RWPE2 (cell line): ENCODE results near the gene SLC12A5.
"Not testable (repeated sequence)": the region's sequence is repeated elsewhere in the genome, so short reads cannot be mapped to it uniquely, and the experiment has no call there.

ENCODE experiments used
- ATAC-seq: fragments of 200-7000 bp; cut with Tn5 transposase; 3 replicates; pipeline ENCODE4 v1.9.1; 2021; ENCODE audit warnings: low read depth
- DNase-seq: peaks from one replicate; pipeline ENCODE4 v3.0.0-alpha.2; 2020; ENCODE audit warnings: low spot score
- H3K27ac ChIP-seq: fragments of 450-650 bp; 2 replicates; pipeline ENCODE4 v1.5.1; 2017; ENCODE audit warnings: mild to moderate bottlenecking; ENCODE audit not compliant: poor library complexity, severe bottlenecking
- H3K27me3 ChIP-seq: fragments of 250-450 bp; sonication (Bioruptor Pico); 2 replicates; pipeline ENCODE4 v1.5.1; 2021; ENCODE audit warnings: mild to moderate bottlenecking, moderate library complexity; ENCODE audit not compliant: insufficient read depth, poor library complexity, severe bottlenecking
- H3K36me3 ChIP-seq: fragments of 250-450 bp; sonication (Bioruptor Pico); 2 replicates; pipeline ENCODE4 v1.5.1; 2020; ENCODE audit warnings: low read depth, mild to moderate bottlenecking, moderate library complexity
- H3K4me1 ChIP-seq: fragments of 250-450 bp; sonication (Bioruptor Pico); 2 replicates; pipeline ENCODE4 v1.5.1; 2021; ENCODE audit warnings: mild to moderate bottlenecking, moderate library complexity; ENCODE audit not compliant: insufficient read depth, poor library complexity, severe bottlenecking
- H3K4me3 ChIP-seq: fragments of 250-450 bp; sonication (Bioruptor Pico); 2 replicates; pipeline ENCODE4 v1.5.1; 2021; ENCODE audit warnings: mild to moderate bottlenecking, moderate library complexity; ENCODE audit not compliant: severe bottlenecking
- H3K9me3 ChIP-seq: fragments of 250-450 bp; sonication (Bioruptor Pico); 2 replicates; pipeline ENCODE4 v1.5.1; 2021; ENCODE audit warnings: mild to moderate bottlenecking, moderate library complexity; ENCODE audit not compliant: severe bottlenecking
- TF ChIP-seq, protein P1 (sequence below): fragments of 450-650 bp; IDR thresholded peaks from one replicate; pipeline ENCODE4 v1.5.1; 2017; ENCODE audit warnings: mild to moderate bottlenecking, moderate library complexity; ENCODE audit not compliant: poor library complexity, severe bottlenecking

The SLC12A5 gene

DNA sequence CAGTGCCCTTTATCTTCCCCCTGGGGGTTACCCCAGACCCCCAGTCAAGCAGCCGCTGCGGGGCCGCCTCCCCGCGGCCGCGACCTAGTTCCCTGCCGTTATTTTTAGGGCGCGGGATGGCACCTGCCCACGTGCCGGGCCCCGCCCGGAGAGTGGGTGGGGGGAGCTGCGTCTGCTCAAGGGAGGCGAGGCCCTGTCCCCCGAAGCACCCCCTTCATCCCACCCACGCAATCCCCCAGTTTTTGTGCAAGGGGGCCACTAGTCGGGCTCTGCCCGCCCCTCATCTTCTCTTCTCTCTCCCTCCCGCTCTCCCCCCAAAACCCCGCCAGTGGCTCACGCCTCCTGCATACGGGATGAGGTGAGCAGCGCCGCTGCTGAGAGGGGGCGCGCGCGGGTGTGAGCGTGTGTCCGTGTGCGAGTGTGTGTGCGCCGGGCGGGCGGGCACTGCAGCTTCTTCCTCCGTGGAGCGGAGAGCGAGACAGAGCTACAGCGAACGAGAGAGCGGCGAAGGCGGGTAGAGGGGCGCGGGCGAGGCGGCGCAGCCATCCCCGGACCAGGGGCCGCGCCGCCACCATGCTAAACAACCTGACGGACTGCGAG lies at the start of gene SLC12A5:
Gene SLC12A5, plus strand, starts transcription at position 444 of the 600 bp plus-strand sequence. Its CDS starts 130 bp downstream, at position 574.
- Histone ChIP-seq H3K4me3 (no peak within 1 kb of the TSS), H3K4me1 (no peaks in the 10 kb centered on the region), H3K27me3 (peaks cover 72% of the 10 kb centered on the region), H3K36me3 (no peaks in the 10 kb centered on the region), H3K9me3 (no peaks in the 10 kb centered on the region), H3K27ac (no peak within 1 kb of the TSS)
- TF ChIP-seq, protein P1, sequence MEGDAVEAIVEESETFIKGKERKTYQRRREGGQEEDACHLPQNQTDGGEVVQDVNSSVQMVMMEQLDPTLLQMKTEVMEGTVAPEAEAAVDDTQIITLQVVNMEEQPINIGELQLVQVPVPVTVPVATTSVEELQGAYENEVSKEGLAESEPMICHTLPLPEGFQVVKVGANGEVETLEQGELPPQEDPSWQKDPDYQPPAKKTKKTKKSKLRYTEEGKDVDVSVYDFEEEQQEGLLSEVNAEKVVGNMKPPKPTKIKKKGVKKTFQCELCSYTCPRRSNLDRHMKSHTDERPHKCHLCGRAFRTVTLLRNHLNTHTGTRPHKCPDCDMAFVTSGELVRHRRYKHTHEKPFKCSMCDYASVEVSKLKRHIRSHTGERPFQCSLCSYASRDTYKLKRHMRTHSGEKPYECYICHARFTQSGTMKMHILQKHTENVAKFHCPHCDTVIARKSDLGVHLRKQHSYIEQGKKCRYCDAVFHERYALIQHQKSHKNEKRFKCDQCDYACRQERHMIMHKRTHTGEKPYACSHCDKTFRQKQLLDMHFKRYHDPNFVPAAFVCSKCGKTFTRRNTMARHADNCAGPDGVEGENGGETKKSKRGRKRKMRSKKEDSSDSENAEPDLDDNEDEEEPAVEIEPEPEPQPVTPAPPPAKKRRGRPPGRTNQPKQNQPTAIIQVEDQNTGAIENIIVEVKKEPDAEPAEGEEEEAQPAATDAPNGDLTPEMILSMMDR: no peak
- ATAC-seq (no peak), DNase-seq (peak; percentile 77)

DNA sequence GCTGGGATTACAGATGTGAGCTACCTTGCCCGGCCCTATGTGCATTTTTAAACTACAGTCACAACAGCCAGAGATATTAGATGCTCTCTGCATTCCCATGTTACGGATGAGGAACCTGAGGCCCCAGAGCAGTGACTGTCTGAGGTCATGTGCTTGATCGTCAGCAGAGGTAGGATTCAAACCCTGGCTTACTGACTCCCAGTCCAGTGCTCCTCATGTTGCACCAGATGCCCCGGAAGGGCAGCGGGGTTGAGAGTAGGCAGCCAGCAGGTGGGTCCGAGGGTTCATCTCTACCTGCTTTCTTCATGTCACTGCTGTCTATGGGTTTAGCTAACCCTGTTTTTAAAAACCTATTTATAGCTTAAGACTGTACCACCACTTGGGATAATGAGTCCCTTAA lies 47.8 kb upstream of the SLC12A5 start:
- Histone ChIP-seq H3K4me3 (no peak overlapping the region), H3K27ac (no peak overlapping the region), H3K27me3 (no peaks in the 10 kb centered on the region), H3K9me3 (no peaks in the 10 kb centered on the region), H3K4me1 (no peaks in the 10 kb centered on the region), H3K36me3 (no peaks in the 10 kb centered on the region)
- DNase-seq: peak; percentile 69
- TF ChIP-seq, protein P1: no peak
- no peak for ATAC-seq

DNA sequence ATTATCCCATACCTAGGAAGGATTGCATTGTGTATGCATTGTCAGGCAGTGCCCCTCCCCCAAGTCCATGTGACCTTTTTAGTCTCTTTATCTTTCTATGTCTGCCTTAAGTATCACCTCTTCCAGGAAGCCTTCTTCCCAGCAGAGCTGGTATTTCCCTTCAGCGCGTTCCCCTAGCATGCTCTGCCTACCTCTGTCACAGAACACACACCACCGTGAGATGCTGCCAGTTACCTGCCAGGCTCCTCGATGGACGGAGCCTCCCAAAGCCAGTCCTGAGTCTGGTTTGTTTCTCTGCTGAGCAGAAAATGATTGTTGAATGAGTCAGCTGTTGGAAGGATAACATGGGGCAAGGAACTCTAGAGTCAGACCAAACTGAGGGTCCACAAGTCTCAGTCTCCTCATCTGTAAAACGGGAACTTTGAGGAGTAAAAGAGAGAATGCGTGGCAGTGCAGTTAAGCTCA lies 45.7 kb upstream of the SLC12A5 start:
- Histone ChIP-seq H3K4me3 (no peak overlapping the region), H3K9me3 (no peaks in the 10 kb centered on the region), H3K36me3 (no peaks in the 10 kb centered on the region), H3K27me3 (no peaks in the 10 kb centered on the region), H3K4me1 (no peaks in the 10 kb centered on the region), H3K27ac (no peak overlapping the region)
- peak; percentile 20; the same call in 1 of the 3 replicates for ATAC-seq
- TF ChIP-seq, protein P1: no peak
- DNase-seq: peak; percentile 61

DNA sequence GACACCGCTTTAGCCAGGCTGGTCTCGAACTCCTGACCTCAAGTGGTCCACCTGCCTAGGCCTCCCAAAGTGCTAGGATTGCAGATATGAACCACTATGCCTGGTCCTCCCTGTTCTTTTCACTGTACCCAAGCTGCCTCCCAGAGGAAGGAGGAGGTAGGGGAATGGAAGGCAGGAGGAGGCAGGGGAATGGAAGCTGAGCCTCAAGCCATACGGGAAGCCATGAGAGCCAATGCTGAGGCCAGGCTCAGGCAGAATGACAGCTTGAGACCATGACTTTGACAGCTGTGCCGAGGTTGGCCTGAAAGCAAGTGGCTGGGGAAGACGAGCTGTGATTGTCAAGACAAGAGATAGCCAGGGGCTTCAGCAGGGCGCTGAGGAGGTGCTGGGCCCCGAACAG lies 43.4 kb upstream of the SLC12A5 start:
- peak; percentile 73 for DNase-seq
- H3K9me3 ChIP-seq: no peaks in the 10 kb centered on the region
- no peaks in the 10 kb centered on the region for H3K36me3 ChIP-seq
- H3K27me3 ChIP-seq: no peaks in the 10 kb centered on the region
- no peaks in the 10 kb centered on the region for H3K4me1 ChIP-seq
- H3K27ac ChIP-seq: no peak overlapping the region
- TF ChIP-seq, protein P1: peak; percentile 56
- H3K4me3 ChIP-seq: no peak overlapping the region
- ATAC-seq: peak; percentile 37; the same call in 2 of the 3 replicates

DNA sequence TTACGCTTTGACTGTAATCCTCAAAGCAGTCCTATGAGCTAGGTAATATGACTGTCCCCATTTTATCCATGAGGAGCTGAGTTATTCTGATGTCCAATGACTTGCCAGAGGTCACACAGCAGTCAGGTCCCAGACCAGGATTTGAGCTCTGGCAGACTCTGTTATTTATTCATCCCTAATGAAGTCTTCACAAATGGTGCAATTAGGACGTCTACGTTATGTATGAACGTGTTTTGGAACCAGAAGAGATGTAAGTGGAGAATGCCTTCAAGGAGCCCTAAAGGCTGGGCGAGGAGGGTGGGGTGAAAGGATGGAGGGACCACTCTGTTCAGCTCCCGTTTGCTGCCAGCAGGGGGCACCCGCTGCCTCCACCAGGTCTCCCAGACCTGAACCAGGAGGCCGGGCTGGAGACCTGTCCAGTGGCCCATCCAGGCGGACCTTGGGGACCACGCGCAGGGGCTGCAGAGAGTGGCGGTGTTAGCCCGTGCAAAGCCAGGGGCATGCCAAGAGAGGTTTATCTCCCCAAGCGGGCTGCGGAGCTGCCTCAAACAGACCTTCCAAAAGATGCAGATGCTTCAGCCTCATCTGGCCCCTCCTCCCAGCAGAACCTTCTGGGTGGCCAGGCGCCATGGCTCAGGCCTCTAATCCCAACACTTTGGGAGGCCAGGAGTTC lies 41.8 kb upstream of the SLC12A5 start:
- peak; percentile 94 for ATAC-seq
- peak; percentile 97 for DNase-seq
- no peak overlapping the region for H3K27ac ChIP-seq
- H3K9me3 ChIP-seq: no peaks in the 10 kb centered on the region
- no peaks in the 10 kb centered on the region for H3K4me1 ChIP-seq
- no peak overlapping the region for H3K4me3 ChIP-seq
- H3K36me3 ChIP-seq: no peaks in the 10 kb centered on the region
- no peaks in the 10 kb centered on the region for H3K27me3 ChIP-seq
- TF ChIP-seq, protein P1: peak; percentile 100

DNA sequence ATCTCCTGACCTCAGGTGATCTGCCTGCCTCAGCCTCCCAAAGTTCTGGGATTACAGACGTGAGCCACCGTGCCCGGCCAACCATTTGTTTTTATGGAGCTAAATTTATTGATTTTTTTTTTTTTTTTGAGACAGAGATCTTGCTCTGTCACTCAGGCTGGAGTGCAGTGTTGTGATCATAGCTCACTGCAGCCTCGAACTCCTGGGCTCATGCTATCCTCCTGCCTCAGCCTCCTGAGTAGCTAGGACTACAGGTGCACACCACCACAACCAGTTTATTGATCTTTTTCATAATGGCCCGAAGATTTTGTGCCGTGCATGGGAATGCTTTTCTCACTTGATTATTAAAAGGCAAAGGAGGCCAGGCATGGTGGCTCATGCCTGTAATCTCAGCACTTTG lies 40.2 kb upstream of the SLC12A5 start:
- not testable (repeated sequence) for H3K27me3 ChIP-seq, ATAC-seq, H3K9me3 ChIP-seq, H3K36me3 ChIP-seq, H3K27ac ChIP-seq, H3K4me1 ChIP-seq, H3K4me3 ChIP-seq
- DNase-seq: peak; percentile 39
